Hematopoietic multipotent progenitor cell treated with erythropoietin and hydrocortisone succinate and interleukin-3 and kit ligand, for 17 days (in vitro differentiated cells): ENCODE results near the gene PARP2.
"Not testable (repeated sequence)": the region's sequence is repeated elsewhere in the genome, so short reads cannot be mapped to it uniquely, and the experiment has no call there.

Source experiments
- DNase-seq: peaks from one replicate; pipeline ENCODE4 v3.0.0-alpha.2; 2015; ENCODE audit warnings: low spot score

The PARP2 gene

GRCh38 chr14:20347747-20348146 lies 4.3 kb downstream of the PARP2 start:
- DNase-seq, result no peak

GRCh38 chr14:20350282-20350681 lies 6.8 kb downstream of the PARP2 start:
- DNase-seq, result no peak

DNA sequence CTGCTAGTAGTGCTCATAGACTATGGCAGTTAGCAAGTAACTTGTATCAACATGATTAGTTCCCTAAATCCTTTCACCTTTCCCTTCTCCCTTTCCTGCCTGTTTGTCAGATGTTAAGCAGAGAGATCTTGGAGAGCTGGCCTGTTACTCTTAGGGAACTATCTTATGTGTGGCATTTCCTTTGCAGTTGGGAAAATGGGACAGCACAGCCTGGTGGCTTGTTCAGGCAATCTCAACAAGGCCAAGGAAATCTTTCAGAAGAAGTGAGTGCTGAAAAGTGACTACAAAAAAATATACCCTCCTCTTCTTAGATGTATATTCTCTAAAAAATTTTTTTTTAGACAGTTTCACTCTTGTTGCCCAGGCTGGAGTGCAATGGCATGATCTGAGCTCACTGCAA lies 7.4 kb downstream of the PARP2 start:
- DNase-seq, result no peak

DNA sequence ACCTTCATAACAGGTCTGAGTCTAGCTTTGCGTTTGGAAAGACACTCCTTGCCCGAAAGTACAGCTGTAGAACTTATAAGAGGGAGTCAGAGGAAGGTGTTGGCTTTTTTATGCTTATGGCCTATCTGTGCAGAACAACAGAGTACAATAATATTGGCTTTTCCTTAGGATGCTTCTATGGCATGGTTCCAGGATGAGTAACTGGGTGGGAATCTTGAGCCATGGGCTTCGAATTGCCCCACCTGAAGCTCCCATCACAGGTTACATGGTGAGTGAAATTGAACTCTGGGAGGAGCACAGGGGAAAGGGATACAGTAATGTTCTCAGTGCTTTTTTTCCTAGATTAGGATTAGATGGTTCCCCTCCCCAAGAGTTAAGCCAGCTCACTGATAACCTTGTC lies 13.0 kb downstream of the PARP2 start:
- no peak for DNase-seq

GRCh38 chr14:20358474-20358873 lies 15.0 kb downstream of the PARP2 start:
- not testable (repeated sequence) for DNase-seq

- no peak for DNase-seq
Observed at GRCh38 chr14:20365928-20366327, 22.5 kb downstream of the PARP2 start.

DNA sequence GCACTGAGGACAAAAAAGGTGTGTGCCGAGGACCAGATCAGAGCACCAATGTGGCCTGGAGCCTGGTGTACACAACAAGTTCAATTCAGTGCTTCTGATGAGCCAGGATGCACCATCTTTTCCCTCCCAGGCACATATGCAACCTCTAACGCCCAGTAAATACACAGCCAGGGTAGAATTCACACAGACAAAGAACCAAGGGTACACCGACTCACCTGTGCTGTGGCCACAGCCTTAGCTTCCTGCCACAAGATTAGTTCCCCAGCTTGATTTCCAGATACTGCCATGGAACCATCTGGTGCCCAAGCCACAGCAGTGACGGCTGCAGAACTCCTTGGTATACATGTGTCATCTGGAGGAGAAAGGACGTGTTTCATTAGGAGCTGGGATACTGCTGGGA lies 29.4 kb downstream of the PARP2 start:
- no peak for DNase-seq

GRCh38 chr14:20375471-20375870 lies 32.0 kb downstream of the PARP2 start:
- no peak for DNase-seq

DNA sequence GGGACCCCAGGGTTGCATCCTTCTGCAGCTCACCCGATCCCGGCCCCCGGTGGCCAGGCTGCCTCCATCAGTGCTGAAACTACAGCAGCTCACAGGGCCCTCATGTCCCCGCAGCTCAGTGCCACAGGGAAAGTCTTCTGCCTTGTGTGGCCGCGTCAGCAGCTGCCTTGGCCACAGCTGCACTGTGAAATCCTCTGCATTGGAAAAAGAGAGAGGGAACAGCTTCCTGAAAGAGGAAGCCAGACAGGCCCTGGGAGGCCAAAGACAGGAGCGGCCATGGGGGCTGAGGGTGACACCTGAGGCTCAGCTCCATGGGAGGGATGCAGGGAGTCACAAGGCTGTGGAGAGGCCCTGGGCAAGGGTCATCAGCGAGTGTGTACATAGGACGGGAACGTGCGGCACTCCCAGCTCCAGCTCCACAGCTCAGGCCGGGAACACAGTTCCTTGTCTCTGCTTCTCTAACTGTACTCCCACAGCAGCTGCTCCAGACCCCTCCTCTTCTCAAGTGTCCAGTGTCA lies 32.7 kb downstream of the PARP2 start:
- DNase-seq, result no peak

- DNase-seq, result no peak
Observed at GRCh38 chr14:20377171-20377570, 33.7 kb downstream of the PARP2 start.

- DNase-seq, result no peak
Observed at GRCh38 chr14:20379743-20380142, 36.3 kb downstream of the PARP2 start.

DNA sequence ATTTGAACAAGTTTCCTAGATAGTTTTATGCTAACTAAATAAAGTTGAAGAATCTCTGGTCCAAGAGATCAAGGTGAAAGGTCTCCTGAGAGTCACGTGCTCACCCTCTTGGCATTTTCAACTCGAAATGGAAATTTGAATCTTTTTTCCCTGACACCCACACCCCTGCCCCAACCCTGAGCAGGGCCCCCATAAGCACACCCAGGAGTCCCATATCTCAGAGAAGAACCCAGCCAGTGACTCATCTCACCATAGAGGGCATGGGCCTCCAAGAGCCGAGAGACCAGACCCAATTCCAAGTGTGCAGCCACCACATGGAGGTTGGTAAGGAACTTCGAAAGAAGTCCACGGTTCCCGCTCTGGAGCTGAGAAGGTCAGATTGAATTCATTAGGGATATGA lies 37.2 kb downstream of the PARP2 start:
- DNase-seq, result no peak

DNA sequence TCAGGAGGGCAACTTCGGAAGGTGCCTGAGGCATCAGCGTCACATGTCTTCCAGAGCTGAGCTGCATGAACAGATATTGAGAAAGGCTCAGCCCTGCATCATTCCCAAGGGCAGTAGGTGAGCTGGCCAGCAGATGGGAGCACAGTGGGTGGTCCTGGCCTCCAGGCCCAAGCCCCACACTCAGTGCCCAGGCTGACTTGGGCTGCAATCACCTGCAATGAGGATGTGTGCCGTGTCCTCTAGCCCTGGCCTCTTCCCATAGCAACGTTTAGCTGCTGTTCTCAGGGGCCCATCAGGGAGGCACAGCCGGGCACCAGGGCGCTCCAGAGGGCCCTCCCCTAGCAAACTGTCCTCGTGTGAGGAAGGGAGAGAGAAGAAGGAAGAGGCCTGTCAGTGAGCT lies 37.9 kb downstream of the PARP2 start:
- DNase-seq, result no peak

GRCh38 chr14:20382526-20382925 lies 39.1 kb downstream of the PARP2 start:
- no peak for DNase-seq

GRCh38 chr14:20383032-20383431 lies 39.6 kb downstream of the PARP2 start:
- DNase-seq, result no peak

GRCh38 chr14:20383636-20384035 lies 40.2 kb downstream of the PARP2 start:
- no peak for DNase-seq

GRCh38 chr14:20384321-20384720 lies 40.9 kb downstream of the PARP2 start:
- DNase-seq, result no peak

- DNase-seq, result no peak
Observed at GRCh38 chr14:20384886-20385285, 41.5 kb downstream of the PARP2 start.

DNA sequence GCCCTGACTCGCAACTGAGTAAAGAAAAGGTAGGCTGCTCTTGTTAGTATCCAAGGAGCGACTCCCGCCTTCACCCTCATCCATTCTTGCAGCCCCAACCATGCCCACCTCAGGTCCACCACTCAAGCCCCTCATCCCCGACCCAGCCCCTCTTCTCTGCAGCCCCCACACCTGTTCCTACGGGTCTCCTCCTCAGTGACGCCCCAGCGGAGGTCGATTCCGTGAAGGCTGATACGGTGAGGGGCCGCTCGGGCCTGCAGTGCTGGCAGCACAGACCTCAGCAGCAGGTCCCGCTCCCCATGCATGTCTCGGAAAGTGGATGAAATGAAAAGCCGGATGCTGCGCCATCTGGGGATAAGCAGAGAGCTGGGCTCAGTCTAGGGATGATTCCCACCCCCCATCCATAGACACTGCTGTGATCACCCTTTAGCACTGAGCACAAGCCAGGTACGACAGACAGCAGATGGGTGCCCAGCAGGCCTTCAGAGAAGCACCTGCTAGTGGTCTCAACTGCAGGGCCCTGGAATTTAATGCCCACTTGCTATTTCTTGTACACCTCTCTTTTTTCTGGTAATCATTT lies 42.9 kb downstream of the PARP2 start:
- no peak for DNase-seq

GRCh38 chr14:20387576-20387975 lies 44.1 kb downstream of the PARP2 start:
- no peak for DNase-seq

DNA sequence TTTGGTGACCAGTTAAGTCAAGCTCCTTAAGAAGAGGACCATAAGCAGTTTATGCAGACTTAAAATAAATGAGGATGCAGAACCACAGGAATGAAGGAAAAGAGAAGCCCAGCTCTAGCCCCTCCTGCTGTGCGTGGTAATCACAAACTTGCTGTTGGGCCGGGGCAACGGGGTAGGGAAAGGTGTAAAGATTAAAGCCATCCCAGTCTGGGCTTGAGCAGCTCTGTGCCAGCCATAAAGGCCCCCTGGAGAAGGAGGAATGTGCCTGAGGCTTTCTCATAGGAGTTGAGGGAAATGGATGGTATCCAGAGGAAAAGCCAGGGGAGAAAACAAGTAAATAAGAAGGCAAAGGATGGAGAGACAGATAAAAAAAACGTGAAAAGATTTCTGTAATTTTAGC lies 44.7 kb downstream of the PARP2 start:
- DNase-seq, result no peak

DNA sequence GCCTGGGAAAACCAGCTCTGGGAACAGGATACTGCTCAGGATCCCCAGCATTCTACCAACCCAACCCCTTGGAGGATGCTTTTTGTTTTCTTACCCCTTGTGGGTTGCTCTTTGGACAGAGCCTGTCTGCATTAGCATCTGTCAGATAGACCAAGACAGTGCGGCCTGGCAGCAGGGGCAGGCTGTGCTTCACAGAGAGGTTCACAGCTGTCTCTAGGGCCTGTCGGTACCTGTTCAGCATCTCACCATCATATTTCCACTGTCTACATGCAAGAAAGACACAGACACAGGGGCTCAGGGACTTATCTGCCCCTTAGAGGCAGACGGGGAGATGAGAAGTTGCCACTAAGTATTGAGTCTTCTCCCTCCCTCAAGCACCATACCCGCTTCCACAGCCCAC lies 48.1 kb downstream of the PARP2 start:
- no peak for DNase-seq

DNA sequence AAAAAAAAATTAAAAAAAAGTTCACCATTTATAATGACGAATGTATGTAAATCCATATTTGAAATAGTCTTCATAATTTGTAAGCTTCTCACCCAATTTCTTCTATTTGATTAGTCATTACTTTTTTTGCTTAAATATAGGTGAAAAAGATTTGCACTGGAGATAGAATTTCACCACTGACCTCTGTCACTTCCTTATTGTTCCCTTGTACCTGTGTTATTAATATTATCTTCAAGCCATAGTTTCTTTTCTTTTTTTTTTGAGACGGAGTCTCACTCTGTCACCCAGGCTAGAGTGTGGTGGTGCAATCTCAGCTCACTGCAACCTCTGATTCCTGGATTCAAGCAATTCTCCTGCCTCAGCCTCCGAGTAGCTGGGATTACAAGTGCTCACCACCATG lies 54.1 kb downstream of the PARP2 start:
- DNase-seq, result no peak

DNA sequence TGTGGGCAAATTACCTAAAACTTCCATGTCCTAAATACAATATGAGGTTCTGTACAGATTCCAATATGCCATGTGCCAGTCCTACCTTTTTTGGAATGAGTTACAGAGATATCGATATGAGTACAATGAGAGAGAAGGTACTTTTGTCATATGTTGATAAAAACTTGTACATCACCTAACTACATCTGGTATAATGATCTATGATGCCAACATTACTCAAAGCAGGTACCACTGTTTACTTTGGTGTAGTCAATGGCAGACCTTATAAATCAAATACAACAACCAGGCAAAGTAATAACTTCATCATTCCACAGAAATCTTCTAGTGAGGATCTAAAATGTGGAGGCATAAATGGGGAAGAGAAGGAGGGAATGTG lies 57.1 kb downstream of the PARP2 start:
- DNase-seq, result no peak
